Right kidney (tissue), 1 donor: ENCODE measurements around the gene NPHP4.

Source experiments
- DNase-seq: peaks from one replicate; pipeline ENCODE4 v3.0.0-alpha.2; 2016

The NPHP4 gene

DNA sequence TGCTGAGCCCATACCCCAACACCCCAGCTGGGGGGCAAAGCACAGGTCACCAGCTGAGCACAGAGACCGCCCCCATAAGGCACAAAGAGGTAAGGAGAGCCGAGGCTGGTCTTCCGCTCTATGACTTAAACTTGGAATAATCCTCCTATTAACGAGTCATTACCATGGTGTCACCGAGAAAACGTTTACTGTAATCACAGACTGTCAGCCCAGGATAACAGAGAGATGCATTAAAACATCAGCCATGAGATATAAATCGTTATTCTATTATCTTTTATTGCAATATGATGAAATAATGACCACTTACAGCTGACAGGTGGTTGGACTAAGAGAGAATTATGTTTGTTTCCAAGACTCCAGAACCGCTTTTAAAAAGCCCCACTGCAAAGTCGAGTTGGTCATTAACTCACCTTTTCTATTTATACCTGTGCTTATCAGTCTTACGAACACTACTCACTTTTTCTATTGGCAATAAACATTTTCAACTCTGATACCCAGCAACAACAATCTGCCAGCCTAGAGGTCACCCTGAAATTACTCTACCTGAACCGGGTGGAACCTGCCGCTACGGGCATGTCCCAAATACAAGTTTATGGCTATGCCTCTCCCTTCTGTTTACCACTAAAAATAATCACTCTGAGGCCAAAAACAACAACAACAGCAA lies 21.5 kb downstream of the NPHP4 start:
- DNase-seq = no peak

DNA sequence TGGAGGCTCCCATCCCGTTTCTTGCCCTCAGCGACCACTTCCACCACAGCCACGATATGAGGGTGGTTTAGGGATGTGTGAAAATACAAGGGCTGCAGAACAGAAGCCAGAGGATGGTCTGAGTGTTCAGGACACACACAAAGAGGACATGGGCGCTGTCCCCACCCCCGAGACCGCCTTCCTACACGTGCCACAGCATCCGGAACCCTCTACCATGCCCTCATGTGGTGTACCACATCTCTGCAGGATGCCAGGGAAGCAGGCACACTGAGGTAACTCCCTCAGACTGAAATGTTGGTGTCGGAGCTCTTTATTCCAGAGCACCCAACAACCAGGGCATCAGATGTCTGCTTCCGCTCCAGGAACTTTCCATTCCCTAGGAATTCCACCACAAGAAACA lies 23.1 kb downstream of the NPHP4 start:
- no peak for DNase-seq

DNA sequence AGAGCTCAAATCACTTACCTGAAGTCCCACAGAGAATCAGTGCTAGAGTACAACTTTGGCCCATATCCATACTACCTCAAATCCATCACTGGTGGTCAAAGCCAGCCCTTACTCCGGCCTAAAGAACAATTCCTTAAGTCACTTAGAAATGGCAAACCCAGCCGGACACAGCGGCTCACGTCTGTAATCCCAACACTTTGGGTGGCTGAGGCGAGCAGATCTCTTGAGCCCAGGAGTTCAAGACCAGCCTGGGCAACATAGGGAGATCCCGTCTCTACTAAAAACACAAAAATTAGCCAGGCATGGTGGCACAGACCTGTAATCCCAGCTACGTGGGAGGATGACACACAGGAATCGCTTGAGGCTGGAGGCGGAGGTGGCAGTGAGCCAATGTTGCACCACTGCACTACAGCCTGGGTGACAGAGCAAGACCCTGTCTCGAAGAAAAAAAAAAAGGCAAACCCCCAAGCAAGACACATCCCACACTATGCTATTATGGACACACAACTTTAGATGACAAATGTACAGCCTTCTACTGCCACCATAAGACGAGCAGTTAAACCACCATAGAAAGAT lies 24.0 kb downstream of the NPHP4 start:
- no peak for DNase-seq

DNA sequence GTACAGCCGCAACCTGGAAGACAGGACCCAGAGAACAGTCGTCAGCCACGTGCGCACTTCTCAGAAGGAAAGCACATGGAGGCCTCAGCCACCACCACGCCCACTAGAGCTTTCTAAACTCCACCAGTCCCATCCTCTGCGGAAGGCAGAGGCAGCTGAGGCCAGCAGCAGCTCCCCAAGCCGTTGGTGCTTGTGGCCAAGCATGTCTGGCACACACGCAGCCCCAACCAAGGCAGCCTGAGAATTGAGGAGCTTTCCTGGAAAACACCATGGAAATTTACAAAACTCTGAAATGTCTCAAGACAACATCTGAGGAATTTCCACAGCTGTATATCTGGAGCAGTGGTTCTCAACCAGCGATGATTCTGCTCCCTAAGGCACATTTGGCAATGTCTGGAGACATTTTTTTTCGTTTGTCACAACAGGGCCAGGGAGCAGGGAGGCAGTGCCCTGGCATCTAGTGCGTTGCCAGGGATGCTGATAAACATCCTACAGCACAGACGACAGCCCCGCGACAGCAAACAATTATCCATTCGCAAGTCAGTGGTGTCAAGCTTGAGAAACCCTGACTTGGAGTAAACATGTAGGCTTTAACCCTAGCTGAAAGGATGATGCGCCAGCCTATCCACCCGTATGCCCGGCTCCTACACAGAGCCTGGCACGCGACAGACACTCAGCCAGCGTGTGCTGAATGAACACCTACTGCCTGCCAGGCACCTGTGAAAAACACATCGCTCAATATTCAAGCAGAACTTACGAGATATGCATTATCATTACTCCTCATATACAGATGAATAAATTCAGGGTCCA lies 24.7 kb downstream of the NPHP4 start:
- no peak for DNase-seq

DNA sequence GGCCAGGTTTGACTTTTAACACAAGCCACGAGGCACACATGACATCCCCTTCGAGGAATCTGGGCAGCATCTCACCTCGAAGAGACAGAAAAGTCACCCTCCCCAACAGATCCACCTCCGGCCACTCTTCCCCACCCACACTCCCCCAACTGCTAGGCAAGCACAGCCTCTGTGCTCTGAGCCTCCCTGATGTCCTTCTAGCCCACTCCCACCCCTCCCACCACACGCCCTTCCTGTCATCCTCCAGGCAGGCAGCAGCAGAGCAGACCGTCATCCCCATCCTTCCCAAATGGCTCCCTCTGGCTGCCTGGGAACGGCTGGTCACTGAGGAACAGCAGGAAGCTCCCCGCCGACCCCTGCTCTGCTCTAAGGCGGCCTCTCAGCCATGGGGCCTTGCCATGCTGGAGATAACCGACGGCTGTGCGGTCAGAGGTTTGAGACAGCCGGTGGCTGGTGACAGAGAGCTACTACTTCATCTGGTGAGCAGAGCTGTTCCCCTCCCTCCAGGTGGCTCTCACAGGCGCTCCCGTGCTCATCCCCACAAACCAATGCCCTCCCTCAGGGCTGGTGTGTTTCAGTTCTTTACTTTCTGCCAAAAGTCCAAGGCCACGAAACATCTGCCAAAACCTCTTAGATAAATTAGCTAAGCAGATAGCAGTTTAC lies 25.6 kb downstream of the NPHP4 start:
- DNase-seq = no peak

DNA sequence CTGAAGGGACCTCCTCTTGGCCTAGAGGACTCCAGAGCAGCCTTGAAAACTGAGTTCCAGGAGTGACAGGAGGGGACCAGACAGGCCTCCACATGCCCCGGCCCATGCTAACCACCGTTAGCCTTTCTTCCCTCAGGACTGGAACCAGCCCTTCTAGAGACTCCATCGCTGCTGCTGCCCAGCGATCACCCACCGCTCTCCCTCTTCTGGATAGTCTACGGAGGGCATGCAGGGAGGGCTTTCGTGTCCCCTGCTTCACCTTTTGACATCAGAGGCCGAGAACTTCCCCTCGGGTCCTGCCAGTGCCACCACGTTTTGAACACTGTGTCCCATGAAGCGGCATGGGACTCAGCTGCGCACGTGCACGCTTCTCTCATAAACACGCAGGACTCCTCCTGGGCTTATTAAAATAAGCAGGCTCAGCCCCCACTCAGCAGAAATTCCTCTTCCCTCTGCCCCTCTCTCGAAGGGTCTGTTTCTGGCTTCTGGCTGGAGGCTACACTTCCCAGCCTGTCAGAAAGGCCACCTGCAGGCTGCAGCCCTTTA lies 26.6 kb downstream of the NPHP4 start:
- no peak for DNase-seq

DNA sequence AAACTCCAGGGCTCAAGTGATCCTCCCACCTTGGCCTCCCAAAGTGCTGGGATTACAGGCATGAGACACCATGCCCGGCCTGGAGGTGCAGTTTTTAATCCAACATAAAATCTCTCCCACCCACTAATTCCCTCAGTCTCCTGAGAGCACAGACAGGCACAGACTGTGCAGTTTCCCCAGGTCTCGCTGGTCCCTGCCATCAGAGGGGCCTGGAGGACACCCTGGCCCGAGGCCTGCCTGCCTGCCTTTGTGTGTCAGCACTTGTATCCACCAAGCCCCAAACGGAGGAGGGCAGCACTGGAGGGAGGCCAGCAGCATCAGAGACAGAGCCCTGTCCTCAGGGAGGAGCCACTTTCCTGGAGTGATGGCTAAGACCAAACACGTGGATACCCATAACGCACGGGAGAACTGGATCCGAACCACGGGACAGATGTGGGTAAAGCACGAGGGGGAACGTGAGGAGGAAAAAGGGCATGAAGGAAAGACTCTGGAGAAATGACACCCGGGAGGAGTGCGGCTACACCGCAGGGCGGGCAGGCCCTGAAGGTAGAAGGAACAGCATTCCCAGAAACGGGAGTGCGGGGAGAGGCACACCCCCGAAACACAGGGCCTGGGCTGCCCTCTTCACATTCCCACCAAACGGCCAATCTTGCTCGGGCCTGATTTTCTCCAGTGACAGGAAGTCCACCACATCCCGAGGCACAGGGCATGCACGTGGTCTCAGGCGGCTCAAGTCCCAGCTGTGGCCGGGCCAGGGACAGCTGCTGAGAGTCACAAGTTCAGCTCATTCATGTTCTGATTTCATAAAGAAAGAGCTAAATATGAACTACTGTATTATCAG lies 29.7 kb downstream of the NPHP4 start:
- no peak for DNase-seq

DNA sequence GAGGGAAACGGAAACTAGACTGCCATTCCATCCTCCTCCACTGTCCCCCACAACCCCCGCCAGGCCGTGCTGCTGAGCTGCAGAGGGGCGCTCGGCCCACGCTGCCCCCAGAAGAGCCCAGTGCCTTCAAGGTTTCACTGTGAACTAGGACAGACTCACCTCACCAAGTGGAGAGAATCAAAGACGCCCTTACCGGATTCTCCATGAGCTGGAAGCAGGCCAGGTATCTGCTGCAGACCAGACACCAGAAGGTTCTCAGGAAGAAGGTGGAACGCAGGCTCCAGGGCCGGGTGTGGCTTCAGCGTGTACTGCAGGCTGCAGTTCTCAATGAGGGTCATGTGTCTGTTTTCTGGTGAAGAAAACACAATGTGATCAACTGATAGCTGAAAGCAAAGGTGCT lies 30.6 kb downstream of the NPHP4 start:
- no peak for DNase-seq

DNA sequence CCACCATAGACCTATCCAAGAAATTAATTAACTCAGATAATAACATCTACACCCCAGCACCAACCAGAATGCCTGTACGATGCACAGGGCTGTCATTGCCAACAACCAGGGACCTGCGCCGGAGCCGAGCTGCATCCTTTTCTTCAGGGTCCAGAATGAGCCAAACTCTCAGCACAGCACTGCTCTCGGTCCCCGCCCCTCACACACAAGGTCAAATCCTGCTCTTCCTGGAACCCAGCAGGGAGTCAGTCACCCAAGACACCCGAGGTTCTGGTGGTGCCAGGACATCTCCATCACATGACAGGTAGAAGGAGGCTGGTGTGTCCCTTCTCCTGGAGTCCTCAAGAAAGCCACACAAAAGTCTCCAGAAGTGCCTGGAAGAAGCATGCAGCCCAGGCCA lies 31.9 kb downstream of the NPHP4 start:
- no peak for DNase-seq

DNA sequence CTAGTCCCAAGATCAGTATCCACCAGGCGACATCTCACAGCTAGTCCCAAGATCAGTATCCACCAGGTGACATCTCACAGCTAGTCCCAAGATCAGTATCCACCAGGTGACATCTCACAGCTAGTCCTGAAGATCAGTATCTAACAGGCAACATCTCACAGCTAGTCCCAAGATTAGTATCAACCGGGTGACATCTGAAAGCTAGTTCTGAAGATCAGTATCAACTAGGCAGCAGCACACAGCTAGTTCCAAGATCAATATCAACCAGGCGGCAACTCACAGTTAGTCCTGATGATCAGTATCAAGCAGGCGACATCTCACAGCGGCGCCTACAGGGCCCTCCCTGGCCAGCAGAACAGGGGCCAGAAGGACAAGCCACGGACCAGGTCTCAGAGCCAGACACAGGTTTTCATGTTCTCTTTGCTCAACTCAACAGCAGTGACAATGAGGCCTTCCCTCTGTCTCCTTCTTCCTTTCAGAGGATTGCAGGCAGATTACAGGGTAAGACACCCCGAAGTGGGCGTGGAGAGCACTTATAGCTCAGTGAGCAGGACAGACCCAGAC lies 32.5 kb downstream of the NPHP4 start:
- DNase-seq = no peak

DNA sequence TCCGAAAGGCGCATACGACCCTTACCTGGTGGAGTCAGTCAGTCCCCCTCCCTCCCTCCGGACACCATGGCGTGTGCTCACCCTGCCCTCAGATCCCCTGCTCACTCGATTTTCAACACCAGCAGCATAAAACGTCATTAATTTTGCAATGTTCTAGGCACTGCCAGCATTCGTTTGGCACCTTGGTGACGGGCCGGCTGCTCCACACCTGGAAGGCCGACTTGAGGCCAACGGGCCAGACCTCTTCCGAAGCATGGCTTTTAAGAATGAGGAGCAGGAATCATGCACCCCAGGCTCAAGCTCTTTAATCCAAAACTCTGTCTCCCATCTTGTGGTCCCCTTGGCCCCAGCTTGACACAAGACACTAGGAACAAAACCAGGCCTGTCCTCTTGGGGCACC lies 33.1 kb downstream of the NPHP4 start:
- DNase-seq = no peak

DNA sequence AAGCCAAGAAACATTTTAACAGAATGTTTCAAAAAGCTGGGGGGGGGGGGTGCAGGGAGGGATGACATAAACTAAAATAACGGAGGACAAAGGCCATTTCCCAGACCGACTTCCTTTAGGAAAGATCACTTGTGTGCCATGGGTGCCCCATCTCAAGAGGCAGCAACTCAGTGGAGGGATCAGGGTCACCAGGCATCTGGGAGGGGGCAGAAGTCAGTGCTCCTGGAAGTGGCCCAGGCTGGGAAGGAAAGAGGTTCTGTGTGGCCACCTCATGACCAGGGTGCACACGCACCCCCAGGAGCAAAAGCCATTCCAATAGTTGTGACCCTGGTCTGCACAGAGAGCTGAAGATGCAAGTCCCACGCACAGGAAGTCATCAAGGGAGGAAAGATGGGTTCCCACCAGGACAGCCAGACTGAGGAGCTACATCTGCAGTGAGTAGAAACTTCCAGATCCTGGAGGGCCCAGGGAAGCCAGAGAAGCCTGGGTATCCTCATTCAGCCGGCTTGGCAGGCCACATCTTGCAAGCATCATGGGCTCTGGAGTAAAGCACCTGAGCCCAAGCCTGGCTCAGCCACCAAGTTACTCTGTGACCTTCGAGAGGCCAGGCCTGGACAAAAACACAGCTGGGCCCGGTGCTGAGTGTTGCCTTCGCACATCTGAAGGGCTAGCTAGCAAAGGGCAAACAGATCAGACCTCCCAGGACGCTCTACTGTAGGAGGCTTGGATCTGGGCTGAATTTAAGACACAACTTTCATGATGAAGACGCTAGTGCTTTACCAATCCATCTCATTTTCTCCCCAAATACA lies 36.0 kb downstream of the NPHP4 start:
- no peak for DNase-seq

DNA sequence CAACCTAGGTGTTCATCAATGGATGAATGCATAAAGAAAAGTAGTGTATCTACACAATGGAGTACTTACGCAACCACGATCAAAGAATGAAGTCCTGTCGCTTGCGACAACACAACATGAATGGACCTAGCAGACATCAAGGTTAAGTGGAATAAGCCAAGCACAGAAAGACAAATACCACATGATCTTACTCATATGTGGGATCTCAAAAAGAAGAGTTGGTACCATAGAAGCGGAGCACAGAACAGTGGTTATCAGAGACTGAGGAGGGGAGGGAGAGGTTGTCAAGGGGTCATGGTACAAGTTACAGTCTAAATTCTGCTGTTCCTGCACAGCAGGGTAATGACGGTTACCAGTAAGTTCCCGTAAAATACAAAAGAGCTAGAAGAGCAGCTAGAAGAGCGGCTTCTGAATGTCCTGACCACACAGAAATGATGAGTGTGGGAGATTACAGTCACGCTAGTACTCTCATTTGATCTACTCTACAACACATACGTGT lies 36.7 kb downstream of the NPHP4 start:
- no peak for DNase-seq

DNA sequence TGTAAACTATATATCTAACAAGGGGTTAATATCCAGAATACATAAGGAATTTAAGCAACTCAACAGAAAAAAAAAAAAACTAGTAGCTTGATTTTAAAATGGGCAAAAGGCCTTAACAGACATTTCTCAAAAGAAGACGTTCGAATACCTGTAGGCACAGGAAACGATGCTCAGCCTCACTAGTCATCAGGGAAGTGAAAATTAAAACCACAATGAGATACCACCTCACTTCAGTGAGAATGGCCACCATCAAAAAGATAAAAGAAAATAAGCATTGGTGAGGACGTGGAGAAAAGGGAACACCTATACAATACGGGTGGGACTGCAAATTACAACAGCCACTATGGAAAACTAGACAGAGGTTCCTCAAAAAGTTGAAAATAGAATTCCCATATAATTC lies 37.3 kb downstream of the NPHP4 start:
- no peak for DNase-seq

DNA sequence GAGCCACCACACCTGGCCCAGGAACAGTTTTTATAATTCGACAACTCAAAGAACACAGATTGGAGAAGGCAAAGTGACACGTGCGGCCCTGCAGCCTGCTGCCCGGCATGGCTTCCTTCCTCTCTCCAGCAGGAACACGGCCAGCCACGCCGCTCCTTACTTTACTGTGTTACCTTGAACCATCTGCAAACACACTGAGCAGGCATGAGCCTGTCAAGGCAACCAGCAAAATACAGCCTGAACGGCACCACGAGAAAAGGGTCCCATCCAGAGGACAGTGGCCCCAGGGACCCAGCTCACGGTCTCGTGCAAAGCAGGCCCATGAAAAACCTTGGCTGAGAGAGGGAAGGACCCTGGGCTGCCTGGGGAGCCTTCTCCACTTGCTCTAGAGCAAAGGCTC lies 38.8 kb downstream of the NPHP4 start:
- DNase-seq = no peak

DNA sequence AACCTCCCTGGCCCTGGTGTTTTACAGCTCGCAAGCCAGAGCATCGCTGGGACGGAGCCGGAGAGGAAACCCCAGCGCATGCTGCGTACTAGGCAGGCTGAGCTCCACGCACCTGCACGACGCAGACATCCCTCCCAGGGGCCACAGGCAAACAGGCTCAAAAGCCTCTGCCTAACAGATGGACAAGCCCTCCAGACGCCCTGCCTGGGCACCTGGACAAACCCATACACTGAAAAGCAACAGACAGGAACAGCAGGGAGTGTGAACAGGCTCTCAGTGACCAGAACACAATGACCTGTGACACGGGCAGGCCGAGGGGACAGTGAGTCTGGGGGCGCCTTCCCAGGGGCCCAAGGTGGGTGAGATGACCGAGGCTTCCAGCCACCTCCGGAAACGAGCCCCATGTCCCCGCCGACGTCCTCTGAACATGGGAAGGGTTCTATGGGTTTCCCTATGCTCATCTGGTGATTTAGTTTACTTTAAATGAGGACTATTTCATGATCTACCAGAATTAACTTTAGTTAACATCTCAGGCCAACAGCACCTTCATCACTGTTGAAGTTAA lies 40.3 kb downstream of the NPHP4 start:
- no peak for DNase-seq

DNA sequence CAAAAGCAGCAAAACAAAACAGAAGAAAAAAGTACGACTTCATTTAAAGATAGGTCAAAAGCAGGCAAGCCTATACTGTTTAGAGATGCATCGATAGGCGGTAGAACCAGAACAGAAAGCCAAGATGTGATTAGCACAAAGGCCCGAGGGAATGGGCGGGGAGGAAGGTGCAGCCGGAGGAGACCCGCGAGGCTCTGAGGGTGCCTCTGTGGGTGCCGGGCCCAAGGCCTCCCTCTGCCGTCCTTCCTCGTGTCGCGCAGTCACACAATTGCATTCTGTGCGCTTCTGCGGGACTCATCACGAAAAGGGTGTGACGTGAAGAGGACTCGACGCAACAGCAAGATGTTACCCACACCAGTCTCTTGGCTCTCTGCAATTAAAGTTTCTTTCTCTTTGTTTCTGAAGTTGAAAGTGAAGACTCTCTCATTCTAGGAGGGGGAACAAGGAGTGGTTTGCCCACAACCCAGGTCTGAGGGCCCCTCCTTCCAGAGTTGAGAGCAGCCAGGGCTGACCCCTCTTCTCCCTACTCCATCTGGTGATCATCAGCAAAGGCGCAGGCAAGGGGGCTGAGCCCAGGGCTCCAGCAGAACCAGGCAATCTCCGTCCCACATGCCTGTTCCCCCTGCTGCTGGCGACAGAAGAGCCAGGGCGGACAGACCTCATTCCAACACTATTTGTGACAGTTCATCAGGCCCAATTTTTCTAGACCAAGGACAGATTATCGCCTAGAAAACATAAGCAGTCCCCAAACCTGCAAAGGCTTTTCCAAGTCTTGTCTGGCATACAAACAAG lies 41.0 kb downstream of the NPHP4 start:
- no peak for DNase-seq

DNA sequence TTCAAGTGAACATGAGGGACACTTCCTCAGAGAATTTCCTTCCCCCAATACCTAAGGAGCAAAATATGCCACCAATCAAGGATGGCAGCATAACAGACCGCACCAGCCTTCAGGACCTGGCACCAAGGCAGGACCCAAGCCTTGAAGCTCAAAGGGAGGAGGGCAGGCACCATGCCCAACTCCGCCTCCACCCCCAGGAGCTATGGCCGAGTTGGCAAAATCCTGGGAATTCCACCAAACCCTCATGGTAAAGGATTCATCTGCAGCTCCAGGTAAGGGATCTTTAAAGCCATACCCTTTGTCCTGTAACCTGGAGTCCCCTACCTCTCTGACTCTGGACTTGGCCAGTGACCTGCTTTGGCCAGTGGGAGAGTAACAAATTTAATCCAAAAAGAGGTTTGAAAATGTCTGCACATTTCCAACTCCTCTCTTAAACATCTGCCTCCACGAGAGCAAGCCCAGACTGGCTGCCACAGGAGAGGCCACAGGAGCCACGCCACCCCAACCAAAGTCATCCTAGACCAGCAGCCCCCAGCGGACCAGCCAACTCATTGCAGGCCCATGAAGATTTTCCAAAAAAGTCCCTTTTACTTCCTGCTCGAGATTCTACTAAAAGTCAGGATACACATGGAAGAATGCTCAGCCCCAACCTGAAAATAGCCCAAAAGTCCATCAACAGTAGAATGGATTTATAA lies 41.9 kb downstream of the NPHP4 start:
- DNase-seq = no peak

DNA sequence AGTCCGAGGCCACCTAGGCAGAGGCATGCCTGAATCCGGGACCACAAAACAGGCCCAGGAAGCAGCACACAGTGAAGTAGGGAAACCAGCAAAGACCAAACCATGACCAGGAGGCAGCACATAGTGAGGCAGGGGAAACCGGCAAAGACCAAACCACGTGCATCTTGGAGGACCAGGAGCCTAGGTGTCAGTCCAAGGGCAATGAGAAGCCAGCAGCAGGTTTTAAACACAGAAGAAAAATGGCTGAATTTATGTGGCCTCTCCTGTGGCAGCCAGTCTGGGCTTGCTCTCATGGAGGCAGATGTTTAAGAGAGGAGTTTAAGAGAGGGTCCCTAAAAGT lies 42.5 kb downstream of the NPHP4 start:
- no peak for DNase-seq
